ENCODE data around the gene SDC1.

The SDC1 gene

DNA sequence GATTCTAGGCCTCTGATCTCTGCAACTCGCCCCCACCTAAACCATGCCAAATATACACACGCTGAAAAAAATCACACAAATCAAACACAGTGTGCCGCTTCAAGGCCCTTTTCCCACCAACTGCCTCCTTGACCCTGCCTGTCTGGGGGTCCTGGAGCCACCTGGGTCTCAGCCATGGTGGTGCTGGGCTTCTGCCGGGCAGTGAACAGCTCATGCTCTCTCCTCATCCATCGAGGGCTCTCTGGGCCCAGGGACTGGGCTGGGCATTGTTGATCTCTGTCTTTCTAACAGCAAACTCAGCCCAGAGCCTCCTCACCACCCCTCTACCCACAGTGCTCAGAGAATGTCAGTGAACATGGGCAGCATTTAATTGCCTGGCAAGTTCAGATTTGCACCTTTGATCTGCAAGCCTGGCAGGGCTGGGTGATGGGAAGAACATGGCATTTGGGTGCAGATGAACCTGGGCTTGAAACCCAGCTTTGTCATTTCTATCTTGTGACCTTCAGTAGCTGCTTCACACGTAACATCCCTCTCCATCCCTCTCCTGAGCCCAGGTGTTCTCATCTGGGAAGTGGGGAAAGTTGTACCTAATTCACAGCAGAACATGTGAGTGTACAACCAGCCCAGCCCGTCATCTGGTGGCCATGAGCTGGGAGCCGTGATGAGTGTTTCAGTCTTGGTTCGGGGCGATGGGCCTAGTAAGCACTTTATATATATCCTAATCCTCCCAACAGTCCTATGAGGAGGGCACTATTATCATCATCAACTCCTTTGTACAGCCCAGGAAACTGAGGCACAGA, 46.1 kb downstream of the SDC1 start:
- TF ChIP-seq, protein P1, sequence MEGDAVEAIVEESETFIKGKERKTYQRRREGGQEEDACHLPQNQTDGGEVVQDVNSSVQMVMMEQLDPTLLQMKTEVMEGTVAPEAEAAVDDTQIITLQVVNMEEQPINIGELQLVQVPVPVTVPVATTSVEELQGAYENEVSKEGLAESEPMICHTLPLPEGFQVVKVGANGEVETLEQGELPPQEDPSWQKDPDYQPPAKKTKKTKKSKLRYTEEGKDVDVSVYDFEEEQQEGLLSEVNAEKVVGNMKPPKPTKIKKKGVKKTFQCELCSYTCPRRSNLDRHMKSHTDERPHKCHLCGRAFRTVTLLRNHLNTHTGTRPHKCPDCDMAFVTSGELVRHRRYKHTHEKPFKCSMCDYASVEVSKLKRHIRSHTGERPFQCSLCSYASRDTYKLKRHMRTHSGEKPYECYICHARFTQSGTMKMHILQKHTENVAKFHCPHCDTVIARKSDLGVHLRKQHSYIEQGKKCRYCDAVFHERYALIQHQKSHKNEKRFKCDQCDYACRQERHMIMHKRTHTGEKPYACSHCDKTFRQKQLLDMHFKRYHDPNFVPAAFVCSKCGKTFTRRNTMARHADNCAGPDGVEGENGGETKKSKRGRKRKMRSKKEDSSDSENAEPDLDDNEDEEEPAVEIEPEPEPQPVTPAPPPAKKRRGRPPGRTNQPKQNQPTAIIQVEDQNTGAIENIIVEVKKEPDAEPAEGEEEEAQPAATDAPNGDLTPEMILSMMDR (IDR thresholded peaks at IDR 0.05) = no peak
- no peaks in the 10 kb centered on the region for H3K4me1 ChIP-seq
- no peak overlapping the region for H2AFZ ChIP-seq
- H3K36me3 ChIP-seq (ENCODE audit: control insufficient read depth, insufficient read depth, low read length) = no peaks in the 10 kb centered on the region
- no peak overlapping the region for H3K4me3 ChIP-seq (ENCODE audit: low read depth, low read length)
- H3K79me2 ChIP-seq = no peaks in the 10 kb centered on the region
- no peak overlapping the region for H3K27ac ChIP-seq
- H3K9ac ChIP-seq = no peak overlapping the region
- no peaks in the 10 kb centered on the region for H3K27me3 ChIP-seq (ENCODE audit: control insufficient read depth, insufficient read depth, low read length)
- no peaks in the 10 kb centered on the region for H3K9me3 ChIP-seq (ENCODE audit: control insufficient read depth, low read length)
- no peak overlapping the region for H3K4me2 ChIP-seq (ENCODE audit: low read length)

DNA sequence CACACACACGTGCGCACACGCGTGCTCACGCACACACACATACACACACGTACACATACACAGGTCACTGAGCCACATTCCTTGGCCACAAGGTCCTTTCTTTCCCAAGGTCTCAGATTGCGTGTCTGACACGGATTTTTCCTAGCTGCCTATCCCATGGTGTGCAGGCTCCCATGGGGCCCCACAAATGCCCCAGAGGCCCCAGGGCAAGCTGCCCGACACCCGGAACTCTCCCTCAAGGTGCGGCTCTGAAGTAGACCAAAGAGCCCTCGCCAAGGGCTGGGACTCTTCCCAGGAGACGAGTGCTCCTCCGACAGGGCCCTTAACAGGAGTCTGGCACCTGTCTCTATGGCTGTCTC, 46.7 kb downstream of the SDC1 start:
- H3K36me3 ChIP-seq (ENCODE audit: control insufficient read depth, insufficient read depth, low read length) = no peaks in the 10 kb centered on the region
- no peak overlapping the region for H3K4me2 ChIP-seq (ENCODE audit: low read length)
- TF ChIP-seq, protein P1 (IDR thresholded peaks at IDR 0.05) = no peak
- no peaks in the 10 kb centered on the region for H3K27me3 ChIP-seq (ENCODE audit: control insufficient read depth, insufficient read depth, low read length)
- no peak overlapping the region for H3K4me3 ChIP-seq (ENCODE audit: low read depth, low read length)
- H3K4me1 ChIP-seq = no peaks in the 10 kb centered on the region
- no peak overlapping the region for H2AFZ ChIP-seq
- H3K9ac ChIP-seq = no peak overlapping the region
- H3K79me2 ChIP-seq = no peaks in the 10 kb centered on the region
- no peaks in the 10 kb centered on the region for H3K9me3 ChIP-seq (ENCODE audit: control insufficient read depth, low read length)
- no peak overlapping the region for H3K27ac ChIP-seq

DNA sequence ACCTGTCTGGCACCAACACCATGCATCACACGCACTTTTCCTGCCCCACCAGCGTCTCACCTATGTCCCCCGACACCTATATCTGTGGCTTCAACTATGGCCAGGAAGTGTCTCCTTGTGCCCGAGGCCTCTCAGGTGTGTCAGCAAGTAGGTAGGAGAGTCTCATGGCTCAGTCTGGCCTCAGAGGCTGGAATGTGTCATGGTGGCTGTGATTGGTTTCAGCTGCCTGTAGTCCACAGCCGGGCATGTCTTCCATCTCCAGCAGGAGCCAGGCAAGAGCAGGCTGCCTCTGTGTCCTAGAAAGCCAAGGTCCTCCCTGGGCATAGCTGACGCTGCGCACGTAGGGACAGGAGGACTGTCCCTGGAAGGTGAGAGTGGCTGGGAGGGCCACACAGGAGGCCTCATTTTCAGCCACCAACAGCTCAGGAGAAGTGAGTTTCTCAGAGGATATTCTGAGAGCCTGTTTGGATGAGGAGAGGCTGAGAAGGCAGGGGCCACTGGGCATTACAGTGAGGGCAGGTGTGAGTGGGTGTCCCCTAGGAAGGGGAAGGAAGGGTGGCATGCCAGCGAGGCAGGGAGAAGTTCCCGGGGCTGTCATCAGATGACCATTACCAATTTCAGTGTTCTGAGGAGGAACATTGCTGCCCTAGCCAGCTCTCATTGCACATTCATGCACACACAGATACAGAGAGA, 47.2 kb downstream of the SDC1 start:
- Histone ChIP-seq H2AFZ (no peak overlapping the region), H3K4me2 (ENCODE audit: low read length) (no peak overlapping the region), H3K36me3 (ENCODE audit: control insufficient read depth, insufficient read depth, low read length) (no peaks in the 10 kb centered on the region), H3K4me3 (ENCODE audit: low read depth, low read length) (no peak overlapping the region), H3K9ac (no peak overlapping the region), H3K9me3 (ENCODE audit: control insufficient read depth, low read length) (no peaks in the 10 kb centered on the region), H3K4me1 (no peaks in the 10 kb centered on the region), H3K79me2 (no peaks in the 10 kb centered on the region), H3K27me3 (ENCODE audit: control insufficient read depth, insufficient read depth, low read length) (no peaks in the 10 kb centered on the region), H3K27ac (no peak overlapping the region)
- TF ChIP-seq, protein P1 (IDR thresholded peaks at IDR 0.05) = no peak

DNA sequence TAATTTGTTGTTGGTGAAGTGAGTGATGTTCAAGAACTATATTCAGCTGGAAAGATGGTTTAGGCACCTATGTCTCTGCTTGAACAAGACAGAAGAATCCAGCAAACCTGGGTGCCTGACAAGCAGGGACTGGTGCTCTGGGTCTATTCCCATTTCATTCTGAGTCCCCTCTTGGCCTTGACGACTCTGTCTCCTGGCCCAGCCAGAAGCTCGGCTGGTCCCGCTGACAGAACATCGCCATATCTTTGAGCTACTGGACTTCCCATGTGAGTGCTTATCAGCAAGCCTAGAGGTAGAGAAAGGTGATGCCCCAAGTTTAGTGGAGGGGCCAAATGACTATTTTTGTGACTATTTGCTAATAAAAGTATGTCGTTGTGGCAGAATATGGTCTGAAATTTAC, 48.2 kb downstream of the SDC1 start:
- H3K4me1 ChIP-seq = no peaks in the 10 kb centered on the region
- no peaks in the 10 kb centered on the region for H3K9me3 ChIP-seq (ENCODE audit: control insufficient read depth, low read length)
- no peaks in the 10 kb centered on the region for H3K79me2 ChIP-seq
- no peak overlapping the region for H2AFZ ChIP-seq
- no peak overlapping the region for H3K4me3 ChIP-seq (ENCODE audit: low read depth, low read length)
- TF ChIP-seq, protein P1 (IDR thresholded peaks at IDR 0.05) = no peak
- no peaks in the 10 kb centered on the region for H3K36me3 ChIP-seq (ENCODE audit: control insufficient read depth, insufficient read depth, low read length)
- no peak overlapping the region for H3K4me2 ChIP-seq (ENCODE audit: low read length)
- no peak overlapping the region for H3K27ac ChIP-seq
- no peak overlapping the region for H3K9ac ChIP-seq
- no peaks in the 10 kb centered on the region for H3K27me3 ChIP-seq (ENCODE audit: control insufficient read depth, insufficient read depth, low read length)

Data from parathyroid adenoma (tissue), 2 donors.